Fibroblast of pulmonary artery (primary cell): ENCODE results near the gene GPAT3.
"Not testable (repeated sequence)": the region's sequence is repeated elsewhere in the genome, so short reads cannot be mapped to it uniquely, and the experiment has no call there.

Experiments used
- DNase-seq: peaks from one replicate; pipeline ENCODE4 v3.0.0-alpha.2; 2010; ENCODE audit warnings: low read depth
- H3K4me3 ChIP-seq: replicated peaks from 2 replicates; pipeline ENCODE4 v1.5.1; 2011; ENCODE audit warnings: low read depth, mild to moderate bottlenecking, control low read depth, low read length, moderate library complexity
- CTCF ChIP-seq: IDR thresholded peaks from 2 replicates; pipeline ENCODE4 v1.5.1; 2011; ENCODE audit warnings: mild to moderate bottlenecking, control low read depth, low read length, inconsistent platforms; ENCODE audit errors: missing control alignments

GPAT3 gene

GRCh38 chr4:83563998-83564397 is 28.1 kb downstream of the GPAT3 start:
- no peak overlapping the region for H3K4me3 ChIP-seq
- no peak for TF ChIP-seq CTCF
- no peak for DNase-seq

- no peak for TF ChIP-seq CTCF
- no peak overlapping the region for H3K4me3 ChIP-seq
- DNase-seq, result no peak
Measured at GRCh38 chr4:83568062-83568461, 32.2 kb downstream of the GPAT3 start.

GRCh38 chr4:83569429-83569828 is 33.5 kb downstream of the GPAT3 start:
- DNase-seq, result no peak
- TF ChIP-seq CTCF, result no peak

GRCh38 chr4:83569987-83570386 is 34.1 kb downstream of the GPAT3 start:
- no peak for DNase-seq
- no peak overlapping the region for H3K4me3 ChIP-seq
- no peak for TF ChIP-seq CTCF

More at GRCh38 chr4:83569429-83569828, 33.5 kb downstream of the GPAT3 start:
- H3K4me3 ChIP-seq, result no peak overlapping the region

GRCh38 chr4:83572848-83573247 is 36.9 kb downstream of the GPAT3 start:
- no peak for DNase-seq
- H3K4me3 ChIP-seq, result no peak overlapping the region
- no peak for TF ChIP-seq CTCF

GRCh38 chr4:83574247-83574646 is 38.3 kb downstream of the GPAT3 start:
- TF ChIP-seq CTCF, result no peak
- DNase-seq, result no peak
- no peak overlapping the region for H3K4me3 ChIP-seq

GRCh38 chr4:83576237-83576636 is 40.3 kb downstream of the GPAT3 start:
- DNase-seq, H3K4me3 ChIP-seq: not testable (repeated sequence)
